Erythroblast (primary cell): ENCODE results near the gene ZNF84.
A peak's percentile ranks its signal among the peaks of the same experiment; 100 is the strongest.

Experiments
- DNase-seq, 2 experiments: peaks; one replicate each; lab custom pipeline; 2025; lab: John Stamatoyannopoulos, UW
- GATA1 ChIP-seq: IDR thresholded peaks from 2 replicates; pipeline ENCODE4 v1.6.1; 2011; ENCODE audit warnings: low read depth, mild to moderate bottlenecking, control low read depth, low read length, moderate library complexity
- POLR2A ChIP-seq: IDR thresholded peaks from 2 replicates; pipeline ENCODE4 v1.6.1; 2011; ENCODE audit warnings: mild to moderate bottlenecking, low read length

The ZNF84 gene

GRCh38 chr12:133080368-133081158 lies 43.3 kb downstream of the ZNF84 start, which contains the start of gene ZNF140:
Gene ZNF140 (plus strand): TSS chr12:133080923. CDS start chr12:133081321, 398 bp downstream.
- DNase-seq = peak; percentile 96 to 98
- TF ChIP-seq POLR2A = peak; percentile 77
- TF ChIP-seq GATA1 = no peak

- peak; percentile 44 to 48 for DNase-seq
- TF ChIP-seq POLR2A (peak; percentile 32), GATA1 (no peak)
Measured at GRCh38 chr12:133081159-133081780, 44.0 kb downstream of the ZNF84 start.

GRCh38 chr12:133083345-133083744 lies 46.0 kb downstream of the ZNF84 start:
- TF ChIP-seq POLR2A (no peak), GATA1 (no peak)
- no peak for DNase-seq

DNA sequence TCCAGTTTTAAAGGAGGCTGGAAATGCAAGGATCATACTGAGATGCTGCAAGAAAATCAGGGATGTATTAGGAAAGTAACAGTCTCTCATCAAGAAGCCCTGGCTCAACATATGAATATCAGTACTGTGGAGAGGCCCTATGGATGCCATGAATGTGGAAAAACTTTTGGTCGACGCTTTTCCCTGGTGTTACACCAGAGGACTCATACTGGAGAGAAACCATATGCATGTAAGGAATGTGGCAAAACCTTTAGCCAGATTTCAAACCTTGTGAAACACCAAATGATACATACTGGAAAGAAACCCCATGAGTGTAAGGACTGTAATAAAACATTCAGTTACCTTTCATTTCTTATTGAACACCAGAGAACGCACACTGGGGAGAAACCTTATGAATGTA lies 68.3 kb downstream of the ZNF84 start:
- peak in 1 of 2 experiments; percentile 25 for DNase-seq
- TF ChIP-seq GATA1 (no peak), POLR2A (no peak)

GRCh38 chr12:133106253-133106652 lies 68.9 kb downstream of the ZNF84 start:
- TF ChIP-seq GATA1 (no peak), POLR2A (no peak)
- DNase-seq = peak; percentile 22 to 25

GRCh38 chr12:133107121-133107520 lies 69.8 kb downstream of the ZNF84 start:
- TF ChIP-seq GATA1 = no peak
- no peak for TF ChIP-seq POLR2A
- DNase-seq = no peak

DNA sequence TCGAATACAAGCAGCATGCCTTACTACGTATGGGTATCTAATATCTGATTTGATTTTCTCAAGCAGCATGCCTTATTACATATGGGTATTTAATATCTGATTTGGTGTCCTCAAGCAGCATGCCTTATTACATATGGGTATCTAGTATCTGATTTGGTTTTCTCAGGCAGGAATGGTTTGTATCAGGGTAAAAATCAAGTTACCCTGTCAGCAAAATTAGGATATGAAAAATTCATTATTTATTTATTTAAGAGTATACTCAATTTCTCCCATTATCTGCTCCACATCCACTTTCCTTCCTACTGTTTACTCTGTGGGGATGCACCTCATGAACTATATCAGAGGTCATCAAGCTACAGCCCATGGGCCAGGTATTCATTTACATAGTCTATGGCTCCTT lies 70.8 kb downstream of the ZNF84 start:
- TF ChIP-seq POLR2A (no peak), GATA1 (no peak)

More for the DNA sequence above, 70.8 kb downstream of the ZNF84 start:
- no peak for DNase-seq
